ENCODE measurements around the gene GRIFIN.

The GRIFIN gene

DNA sequence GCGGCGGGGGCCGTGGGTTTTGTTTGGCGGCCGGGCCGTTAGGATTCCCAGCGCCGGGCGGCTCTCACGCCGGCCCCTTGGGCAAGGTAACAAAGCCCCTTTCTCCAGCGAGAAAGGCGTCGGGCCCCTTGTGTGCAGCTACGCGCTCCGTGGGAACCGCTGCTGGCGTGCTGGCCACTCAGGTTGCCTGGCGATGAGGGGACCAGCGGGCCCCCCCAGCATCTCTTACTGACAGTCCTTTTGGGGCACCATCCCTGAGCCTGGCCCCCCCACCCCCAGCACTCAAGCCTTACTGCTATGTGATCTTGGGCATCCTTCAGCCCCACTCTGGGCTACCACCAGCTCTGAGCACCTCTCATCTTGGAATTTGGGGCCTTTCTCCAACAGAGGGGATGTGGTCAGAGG, 45.1 kb upstream of the GRIFIN start:
- DNase-seq (ENCODE audit: low read depth) = no peak
- H3K4me3 ChIP-seq (ENCODE audit: low read length) = peak overlapping the region; percentile 64
- no peak for TF ChIP-seq CTCF (conservative IDR thresholded peaks at IDR 0.05; ENCODE audit: low read length)

GRCh38 chr7:2520761-2521290, 44.6 kb upstream of the GRIFIN start:
- TF ChIP-seq CTCF (conservative IDR thresholded peaks at IDR 0.05; ENCODE audit: low read length) = no peak
- H3K4me3 ChIP-seq (ENCODE audit: low read length) = peak overlapping the region; percentile 64
- DNase-seq (ENCODE audit: low read depth) = no peak

GRCh38 chr7:2520131-2520760, 44.0 kb upstream of the GRIFIN start:
- peak overlapping the region; percentile 64 for H3K4me3 ChIP-seq (ENCODE audit: low read length)
- no peak for DNase-seq (ENCODE audit: low read depth)
- no peak for TF ChIP-seq CTCF (conservative IDR thresholded peaks at IDR 0.05; ENCODE audit: low read length)

DNA sequence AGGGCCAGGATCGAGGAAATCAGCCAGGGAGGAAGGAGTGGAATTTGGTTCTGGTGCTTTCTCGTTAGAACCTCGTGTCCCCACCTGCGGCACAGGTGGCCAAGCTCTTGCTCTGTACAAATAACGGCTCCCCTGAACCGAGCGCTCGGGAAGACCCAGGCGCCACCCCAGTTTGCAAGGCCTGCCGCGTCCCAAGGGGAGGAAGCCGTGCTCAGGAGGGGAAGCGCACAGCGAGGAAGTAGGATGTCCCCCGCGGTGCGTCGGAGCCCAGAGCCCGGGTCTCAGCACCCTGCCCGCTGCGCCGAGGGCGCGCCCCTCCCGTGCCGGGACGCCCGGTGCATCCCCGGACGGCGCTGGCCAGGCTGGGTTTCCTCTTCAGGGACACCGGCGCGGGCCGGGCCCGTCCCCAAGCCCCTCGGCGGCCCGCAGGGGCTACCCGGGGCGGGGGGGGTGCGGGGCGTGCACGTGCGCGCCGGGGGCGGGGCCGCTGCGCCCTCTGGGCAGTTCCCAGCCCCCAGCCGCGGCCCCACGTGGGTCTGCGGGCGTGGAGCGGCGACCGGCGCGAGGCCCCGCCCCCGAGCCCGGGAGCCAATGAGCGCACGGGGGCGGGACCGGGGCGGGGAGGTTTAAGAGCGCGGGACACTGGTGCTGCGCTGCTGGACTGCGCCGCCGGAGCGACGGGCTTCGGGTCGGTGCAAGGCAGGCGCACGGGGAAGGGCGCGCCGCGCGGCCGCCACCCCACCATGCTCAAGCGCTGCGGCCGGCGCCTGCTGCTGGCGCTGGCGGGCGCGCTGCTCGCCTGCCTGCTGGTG, 43.1 kb upstream of the GRIFIN start, which contains the start of gene LFNG:
Gene LFNG (plus strand): TSS at position 656 of the 812 bp plus-strand sequence. CDS start 88 bp downstream, at position 744.
- no peak for TF ChIP-seq CTCF (conservative IDR thresholded peaks at IDR 0.05; ENCODE audit: low read length)
- H3K4me3 ChIP-seq (ENCODE audit: low read length) = peak within 1 kb of the TSS; percentile 64
- peak; percentile 86 for DNase-seq (ENCODE audit: low read depth)

- peak overlapping the region; percentile 42 for H3K4me3 ChIP-seq (ENCODE audit: low read length)
- TF ChIP-seq CTCF (conservative IDR thresholded peaks at IDR 0.05; ENCODE audit: low read length) = no peak
- DNase-seq (ENCODE audit: low read depth) = no peak
These were observed 42.5 kb upstream of the GRIFIN start for GRCh38 chr7:2518737-2519118.

- no peak for DNase-seq (ENCODE audit: low read depth)
- no peak for TF ChIP-seq CTCF (conservative IDR thresholded peaks at IDR 0.05; ENCODE audit: low read length)
- no peak overlapping the region for H3K4me3 ChIP-seq (ENCODE audit: low read length)
These were observed 41.7 kb upstream of the GRIFIN start for GRCh38 chr7:2517678-2518507.

All from AG10803 (cell line).